Frontal cortex (tissue), 4 donors: Measurements from ENCODE around the gene RASAL1. TPM values are rescaled to one million over a fixed set of nuclear protein-coding genes. Genes with fewer than 3 reads are reported as not detected.

Experiments
- DNase-seq, 2 donors: peaks; one replicate each; pipeline ENCODE4 v3.0.0; 2012; ENCODE audit warnings: low spot score in 2 of 2
- FAIRE-seq: peaks from 2 replicates; lab custom pipeline; 2012; peaks lifted over from hg19 to GRCh38; lab: Jason Lieb, UNC
- total RNA-seq: library from RNA; depleted of rRNA; stranded (reverse); fragments of >200 nt; gene quantifications from one replicate; pipeline ENCODE4 v1.2.3, GENCODE V29; 2014
- donor health status: control.
- donor health status: control.
- donor health status: control.

RASAL1 gene
- total RNA-seq, 1 donor from 2014 or later, result 4.9 TPM

- no peak for FAIRE-seq
- no peak for DNase-seq
These were observed 33.8 kb downstream of the RASAL1 start for GRCh38 chr12:113101751-113102150.

GRCh38 chr12:113099764-113100163 is 35.8 kb downstream of the RASAL1 start:
- DNase-seq, result no peak
- FAIRE-seq, result no peak

- no peak for FAIRE-seq
- DNase-seq, result no peak
These were observed 36.2 kb downstream of the RASAL1 start for GRCh38 chr12:113099364-113099763.

GRCh38 chr12:113098441-113099028 is 37.0 kb downstream of the RASAL1 start:
- DNase-seq (peak; percentile 76 to 83), FAIRE-seq (no peak)

DNA sequence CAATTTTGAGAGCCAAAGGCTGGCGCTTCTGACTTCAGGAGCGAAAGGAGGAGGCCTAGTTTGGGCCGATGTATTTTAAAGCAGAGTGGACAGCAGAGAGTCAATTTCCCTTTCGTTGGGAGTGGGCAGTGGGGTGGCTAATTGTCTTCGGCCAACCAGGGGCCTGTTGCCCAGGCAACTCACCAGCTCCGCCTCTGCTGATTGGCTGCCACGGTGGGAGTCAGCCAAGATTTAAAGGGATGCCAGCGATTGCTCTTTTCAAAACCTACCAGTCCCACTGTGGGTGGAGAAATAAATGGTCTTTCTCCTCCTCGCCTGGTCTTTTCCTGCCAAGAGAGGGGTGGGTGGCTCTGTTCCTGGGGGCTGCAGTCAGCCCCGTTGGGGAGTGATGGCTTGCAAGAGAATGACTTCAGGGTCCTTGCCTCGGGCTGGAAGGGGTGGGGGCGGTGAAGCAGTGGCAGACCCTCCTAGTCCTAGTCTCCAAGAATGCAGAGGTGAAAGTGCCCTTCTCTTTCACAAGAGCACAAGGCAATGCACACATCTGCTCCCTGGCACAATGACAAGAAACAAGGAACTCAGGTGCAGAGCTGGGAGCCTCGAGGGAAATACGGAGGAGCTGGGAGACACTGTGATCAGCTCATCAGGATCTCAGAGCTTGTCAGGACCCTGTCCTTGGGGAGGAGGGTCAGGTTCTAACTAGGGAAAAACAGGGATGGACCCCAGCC is 37.7 kb downstream of the RASAL1 start:
- FAIRE-seq (no peak), DNase-seq (peak; percentile 85 to 90)

- no peak for FAIRE-seq
These were observed 38.7 kb downstream of the RASAL1 start for GRCh38 chr12:113096675-113097461.

GRCh38 chr12:113095405-113095804 is 40.2 kb downstream of the RASAL1 start:
- FAIRE-seq, result no peak

More at GRCh38 chr12:113096675-113097461, 38.7 kb downstream of the RASAL1 start:
- DNase-seq, result no peak

GRCh38 chr12:113094738-113095137 is 40.8 kb downstream of the RASAL1 start:
- DNase-seq, result no peak

More at GRCh38 chr12:113095405-113095804, 40.2 kb downstream of the RASAL1 start:
- DNase-seq, result no peak

GRCh38 chr12:113093409-113094101 is 42.0 kb downstream of the RASAL1 start:
- FAIRE-seq (no peak), DNase-seq (no peak)

More at GRCh38 chr12:113094738-113095137, 40.8 kb downstream of the RASAL1 start:
- FAIRE-seq, result no peak

DNA sequence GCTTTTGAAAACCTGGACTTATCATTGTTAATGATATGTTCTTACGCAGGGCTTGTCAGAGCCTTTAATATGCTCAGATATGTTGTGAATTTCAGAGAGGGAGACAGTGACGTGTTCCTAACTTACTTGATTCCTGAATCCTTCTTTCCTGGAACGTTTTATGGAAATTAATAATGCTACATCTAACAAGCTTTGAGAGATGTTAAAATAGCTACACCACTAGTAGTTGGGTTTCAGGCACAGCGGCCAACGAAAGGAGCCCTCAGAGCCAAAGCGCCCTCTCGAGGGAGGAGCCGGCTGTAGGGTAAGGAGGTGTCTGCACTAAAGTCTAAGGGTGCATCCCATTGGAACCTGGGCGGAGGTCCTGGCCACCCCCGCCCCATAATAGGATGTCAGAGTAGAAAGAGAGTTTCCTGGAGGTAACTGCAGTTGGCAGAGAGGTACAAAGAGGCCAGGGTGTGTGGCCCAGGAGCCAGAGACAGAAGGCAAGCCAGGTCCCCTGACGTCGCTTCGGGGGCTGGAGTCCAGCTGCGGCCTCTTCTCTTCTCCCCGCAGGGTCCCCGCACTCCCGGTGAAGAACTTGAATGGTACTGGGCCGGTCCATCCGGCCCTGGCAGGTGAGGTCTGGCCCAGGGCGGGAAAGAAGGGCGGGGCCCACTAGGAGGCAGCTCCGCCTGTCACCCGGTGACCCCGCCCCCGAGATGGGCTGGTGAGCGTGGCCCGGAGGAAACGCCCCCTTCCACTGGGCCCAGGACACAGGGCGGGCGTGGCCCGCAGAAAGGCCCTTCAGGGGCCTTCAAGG is 42.8 kb downstream of the RASAL1 start:
- DNase-seq (no peak), FAIRE-seq (no peak)

DNA sequence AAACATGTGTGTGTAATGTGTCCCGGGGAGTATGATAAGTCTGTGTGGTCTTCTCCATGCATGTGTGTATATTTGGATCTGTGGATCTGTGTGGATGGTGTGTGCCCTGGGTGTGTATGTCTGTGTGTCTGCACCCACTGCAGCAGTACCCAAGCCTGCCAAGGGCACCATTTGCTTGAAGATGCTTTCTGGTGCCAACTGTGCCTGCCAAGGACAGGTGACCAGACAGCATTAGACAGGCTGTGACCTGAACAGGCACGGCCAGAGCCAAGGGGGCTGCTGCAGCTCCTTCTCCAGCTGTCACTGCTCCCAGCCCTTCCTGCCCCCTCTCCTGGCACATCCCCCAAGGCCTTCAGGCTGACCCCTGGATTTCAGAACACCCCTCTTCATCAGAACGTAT is 44.1 kb downstream of the RASAL1 start:
- FAIRE-seq, result no peak
- no peak for DNase-seq

- FAIRE-seq, result no peak
- peak in 1 of 2 donors; percentile 54 for DNase-seq
These were observed 44.8 kb downstream of the RASAL1 start for GRCh38 chr12:113090740-113091139.

DNA sequence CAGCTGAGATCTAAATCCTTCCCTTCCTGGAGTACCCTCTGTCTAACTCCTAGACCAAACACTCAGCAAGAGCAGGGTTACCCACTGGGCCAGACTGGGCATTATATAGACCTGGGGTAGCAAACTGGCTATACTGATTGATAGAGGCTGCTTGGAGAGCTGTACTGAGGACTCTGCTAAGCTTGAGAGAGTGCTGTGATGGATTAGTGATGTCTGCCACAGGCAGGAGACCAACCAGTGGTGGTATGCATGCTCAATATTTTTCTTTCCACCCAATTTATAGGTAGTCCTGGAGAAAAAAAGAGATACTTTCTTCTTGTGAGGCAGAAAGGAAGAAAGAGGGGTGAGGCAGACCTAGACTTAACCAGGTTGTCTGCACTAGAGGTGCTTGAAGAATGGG is 45.7 kb downstream of the RASAL1 start:
- FAIRE-seq, result no peak
- DNase-seq, result no peak

DNA sequence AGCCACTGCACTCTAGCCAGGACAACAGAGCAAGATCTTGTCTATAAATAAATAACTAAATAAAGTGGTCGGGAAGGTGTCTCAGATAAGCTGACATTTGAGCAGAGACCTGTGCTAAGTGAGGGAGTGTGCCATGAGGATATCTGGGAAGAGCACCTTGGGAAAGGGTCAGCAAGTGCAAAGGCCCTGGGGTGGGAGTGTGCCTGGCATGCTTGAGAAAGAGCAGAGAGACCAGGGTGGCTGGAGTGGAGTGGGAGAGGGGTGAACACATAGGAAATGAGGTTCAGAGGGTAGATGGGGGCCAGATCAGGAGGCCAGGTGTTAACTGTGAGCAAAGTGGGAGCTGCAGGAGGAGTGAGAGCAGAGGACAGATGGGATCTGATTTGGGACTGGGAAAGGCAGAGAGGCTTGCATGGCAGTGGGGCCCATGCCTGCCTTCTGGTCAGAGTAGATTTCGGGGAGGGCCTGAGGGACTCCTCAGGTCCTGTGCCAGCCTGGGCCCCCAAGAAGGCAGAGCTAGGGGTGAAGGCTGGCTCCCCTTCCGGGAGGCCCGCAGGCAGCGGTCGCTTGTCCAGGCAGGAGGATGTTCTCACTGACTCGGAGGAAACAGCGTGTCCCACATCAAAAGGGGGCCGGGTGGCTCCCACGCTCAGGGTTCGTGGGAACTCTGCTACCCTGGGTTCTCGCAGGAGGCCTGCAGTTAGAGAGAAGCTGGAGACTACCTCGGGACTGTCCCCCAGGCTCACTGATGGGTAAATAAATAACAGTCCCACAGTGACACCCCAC is 46.4 kb downstream of the RASAL1 start:
- no peak for FAIRE-seq
- DNase-seq, result no peak

- DNase-seq (no peak), FAIRE-seq (no peak)
These were observed 47.5 kb downstream of the RASAL1 start for GRCh38 chr12:113088037-113088436.

- FAIRE-seq (no peak), DNase-seq (no peak)
These were observed 48.4 kb downstream of the RASAL1 start for GRCh38 chr12:113087193-113087592.

GRCh38 chr12:113086249-113087164 is 49.1 kb downstream of the RASAL1 start:
- DNase-seq (no peak), FAIRE-seq (no peak)
